AG04450 (cell line): Measurements from ENCODE around the gene SETD3. TPM values are rescaled to one million over a fixed set of nuclear protein-coding genes. Genes with fewer than 3 reads are reported as not detected.

Experiments
- CTCF ChIA-PET: fragments of 300-600, 350-600 bp; formaldehyde crosslinking; extraction: SDS; loops from one replicate; lab custom pipeline; 2022; ENCODE audit warnings: antibody characterized with exemption, inconsistent platforms; lab: Charles Lee
- POLR2A ChIA-PET: fragments of 350-600 bp; formaldehyde crosslinking; extraction: SDS; loops from one replicate; lab custom pipeline; 2021; ENCODE audit warnings: antibody characterized with exemption, inconsistent platforms; lab: Yijun Ruan, JAX
- DNase-seq: peaks from one replicate; pipeline ENCODE4 v3.0.0-alpha.2; 2011; ENCODE audit warnings: low read depth, low spot score
- H3K27ac ChIP-seq: one replicate; pipeline ENCODE4 v1.5.1; 2012; ENCODE audit warnings: low read depth, low read length, control low read depth
- H3K27me3 ChIP-seq: one replicate; pipeline ENCODE4 v1.6.0; 2012; ENCODE audit warnings: low read length; ENCODE audit not compliant: control insufficient read depth, insufficient read depth
- H3K4me3 ChIP-seq: 2 replicates; pipeline ENCODE4 v1.5.1; 2011; ENCODE audit warnings: mild to moderate bottlenecking, low read depth, low read length, control low read depth
- H3K9me3 ChIP-seq: 2 replicates; pipeline ENCODE4 v1.5.1; 2012; ENCODE audit warnings: low read length; ENCODE audit not compliant: control insufficient read depth, insufficient read depth
- CTCF ChIP-seq: IDR thresholded peaks from 2 replicates; pipeline ENCODE4 v1.5.1; 2011; ENCODE audit warnings: low read depth, low read length, control low read depth, inconsistent platforms
- polyA plus RNA-seq: library from polyadenylated mRNA; depleted of rRNA; stranded (reverse); fragments of >200 nt; gene quantifications from 2 replicates; pipeline ENCODE4 v1.2.3, GENCODE V29; 2011

SETD3 gene
- polyA plus RNA-seq, 1 experiment = 25.0 TPM

- POLR2A ChIA-PET = no interaction called here
- CTCF ChIA-PET = interaction anchor here (5.6 to 13.8 kb wide), 2 partner anchors 20 to 93 kb away, joined by 99 to 305 read pairs; no protein-coding TSS in a partner anchor
- Histone ChIP-seq H3K27me3 (no peaks in the 10 kb centered on the region), H3K9me3 (no peaks in the 10 kb centered on the region), H3K27ac (no peak overlapping the region), H3K4me3 (no peak overlapping the region)
- no peak for DNase-seq
- TF ChIP-seq CTCF = no peak
Observed at GRCh38 chr14:99412117-99413061, 68.3 kb downstream of the SETD3 start.

- no peak overlapping the region for H3K4me3 ChIP-seq
- H3K9me3 ChIP-seq = no peaks in the 10 kb centered on the region
- H3K27me3 ChIP-seq = no peaks in the 10 kb centered on the region
- no peak overlapping the region for H3K27ac ChIP-seq
- CTCF ChIA-PET = interaction anchor here (13.8 kb wide), 1 partner anchor 17 kb away, joined by 305 read pairs; no protein-coding TSS in a partner anchor
- no peak for TF ChIP-seq CTCF
- POLR2A ChIA-PET = no interaction called here
- no peak for DNase-seq
Observed at GRCh38 chr14:99410019-99410418, 70.6 kb downstream of the SETD3 start.

GRCh38 chr14:99408971-99409289 lies 71.7 kb downstream of the SETD3 start:
- TF ChIP-seq CTCF = no peak
- Histone ChIP-seq H3K4me3 (no peak overlapping the region), H3K9me3 (no peaks in the 10 kb centered on the region), H3K27me3 (no peaks in the 10 kb centered on the region), H3K27ac (no peak overlapping the region)
- CTCF ChIA-PET = interaction anchor here (13.8 kb wide), 1 partner anchor 16 kb away, joined by 305 read pairs; no protein-coding TSS in a partner anchor
- POLR2A ChIA-PET = no interaction called here
- DNase-seq = no peak

- no peak for TF ChIP-seq CTCF
- Histone ChIP-seq H3K9me3 (no peaks in the 10 kb centered on the region), H3K4me3 (no peak overlapping the region), H3K27ac (no peak overlapping the region), H3K27me3 (no peaks in the 10 kb centered on the region)
- CTCF ChIA-PET = interaction anchor here (2.4 to 13.8 kb wide), 2 partner anchors 7 to 16 kb away, joined by 26 to 305 read pairs; no protein-coding TSS in a partner anchor
- POLR2A ChIA-PET = no interaction called here
- DNase-seq = no peak
Observed at GRCh38 chr14:99408286-99408970, 72.2 kb downstream of the SETD3 start.
